OCI-LY1 (cell line): ENCODE measurements around the gene AJM1.

Experiments used
- EZH2 ChIP-seq: fragments of 200-600 bp; sonication (generic), shearing (Covaris generic); IDR thresholded peaks from 2 replicates; pipeline ENCODE4 v1.8.0; 2017; ENCODE audit warnings: borderline replicate concordance, mixed run types, mild to moderate bottlenecking, antibody characterized with exemption, low read length, moderate library complexity, mixed read lengths
- TF ChIP-seq, protein P1 (sequence below): fragments of 200-600 bp; sonication (generic), shearing (Covaris generic); IDR thresholded peaks from 2 replicates; pipeline ENCODE4 v1.5.1; 2017; ENCODE audit warnings: mild to moderate bottlenecking, antibody characterized with exemption, low read length, moderate library complexity, mixed read lengths

DNA sequence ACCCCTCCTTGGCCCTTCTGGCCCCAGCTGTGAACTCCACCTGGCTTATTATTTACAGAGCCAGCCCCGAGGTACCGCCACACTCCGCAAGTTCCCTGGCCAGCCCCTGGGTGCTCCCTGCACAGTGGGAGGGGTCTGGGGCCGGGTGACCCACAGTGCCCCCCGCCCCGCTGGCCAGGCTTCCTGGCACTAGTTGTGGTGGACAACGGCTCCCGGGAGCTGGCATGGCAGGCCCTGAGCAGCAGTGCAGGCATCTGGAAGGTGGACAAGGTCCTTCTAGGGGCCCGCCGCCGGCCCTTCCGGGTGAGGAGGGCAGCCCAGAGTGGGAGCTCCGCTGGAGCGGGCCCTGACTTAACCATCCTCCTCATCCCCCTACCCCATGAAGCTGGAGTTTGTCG lies 13.8 kb downstream of the AJM1 start:
- TF ChIP-seq, protein P1, sequence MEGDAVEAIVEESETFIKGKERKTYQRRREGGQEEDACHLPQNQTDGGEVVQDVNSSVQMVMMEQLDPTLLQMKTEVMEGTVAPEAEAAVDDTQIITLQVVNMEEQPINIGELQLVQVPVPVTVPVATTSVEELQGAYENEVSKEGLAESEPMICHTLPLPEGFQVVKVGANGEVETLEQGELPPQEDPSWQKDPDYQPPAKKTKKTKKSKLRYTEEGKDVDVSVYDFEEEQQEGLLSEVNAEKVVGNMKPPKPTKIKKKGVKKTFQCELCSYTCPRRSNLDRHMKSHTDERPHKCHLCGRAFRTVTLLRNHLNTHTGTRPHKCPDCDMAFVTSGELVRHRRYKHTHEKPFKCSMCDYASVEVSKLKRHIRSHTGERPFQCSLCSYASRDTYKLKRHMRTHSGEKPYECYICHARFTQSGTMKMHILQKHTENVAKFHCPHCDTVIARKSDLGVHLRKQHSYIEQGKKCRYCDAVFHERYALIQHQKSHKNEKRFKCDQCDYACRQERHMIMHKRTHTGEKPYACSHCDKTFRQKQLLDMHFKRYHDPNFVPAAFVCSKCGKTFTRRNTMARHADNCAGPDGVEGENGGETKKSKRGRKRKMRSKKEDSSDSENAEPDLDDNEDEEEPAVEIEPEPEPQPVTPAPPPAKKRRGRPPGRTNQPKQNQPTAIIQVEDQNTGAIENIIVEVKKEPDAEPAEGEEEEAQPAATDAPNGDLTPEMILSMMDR = no peak
- TF ChIP-seq EZH2 = no peak
